Nephron (organoid): ENCODE data around the gene DST.
"Not testable (repeated sequence)": the region's sequence is repeated elsewhere in the genome, so short reads cannot be mapped to it uniquely, and the experiment has no call there.

Experiments
- H3K27ac Mint-ChIP-seq, 3 experiments: 2 replicates each; pipeline ENCODE4 v1.8.0; 2020; ENCODE audit warnings: mixed read lengths in 3 of 3, mild to moderate bottlenecking in 2 of 3, moderate library complexity in 1 of 3
- H3K27me3 Mint-ChIP-seq: 2 replicates; pipeline ENCODE4 v1.8.0; 2021; ENCODE audit warnings: low read depth, mild to moderate bottlenecking, moderate library complexity, mixed read lengths
- H3K36me3 Mint-ChIP-seq: 2 replicates; pipeline ENCODE4 v1.8.0; 2020; ENCODE audit warnings: low read depth, mixed read lengths
- H3K4me1 Mint-ChIP-seq: 2 replicates; pipeline ENCODE4 v1.8.0; 2020; ENCODE audit warnings: mixed read lengths
- H3K4me3 Mint-ChIP-seq, 3 experiments: 2 replicates each; pipeline ENCODE4 v1.8.0; 2020; ENCODE audit warnings: mild to moderate bottlenecking in 3 of 3, mixed read lengths in 3 of 3, moderate library complexity in 2 of 3
- H3K9me3 Mint-ChIP-seq: 2 replicates; pipeline ENCODE4 v1.8.0; 2020; ENCODE audit warnings: mixed read lengths
- TF ChIP-seq, protein P1 (sequence below), 3 experiments: fragments of 200-600 bp; sonication (generic); IDR thresholded peaks; one replicate each; pipeline ENCODE4 v1.5.0; 2021; ENCODE audit warnings: antibody characterized with exemption in 3 of 3; ENCODE audit not compliant: unreplicated experiment in 3 of 3

Gene DST

DNA sequence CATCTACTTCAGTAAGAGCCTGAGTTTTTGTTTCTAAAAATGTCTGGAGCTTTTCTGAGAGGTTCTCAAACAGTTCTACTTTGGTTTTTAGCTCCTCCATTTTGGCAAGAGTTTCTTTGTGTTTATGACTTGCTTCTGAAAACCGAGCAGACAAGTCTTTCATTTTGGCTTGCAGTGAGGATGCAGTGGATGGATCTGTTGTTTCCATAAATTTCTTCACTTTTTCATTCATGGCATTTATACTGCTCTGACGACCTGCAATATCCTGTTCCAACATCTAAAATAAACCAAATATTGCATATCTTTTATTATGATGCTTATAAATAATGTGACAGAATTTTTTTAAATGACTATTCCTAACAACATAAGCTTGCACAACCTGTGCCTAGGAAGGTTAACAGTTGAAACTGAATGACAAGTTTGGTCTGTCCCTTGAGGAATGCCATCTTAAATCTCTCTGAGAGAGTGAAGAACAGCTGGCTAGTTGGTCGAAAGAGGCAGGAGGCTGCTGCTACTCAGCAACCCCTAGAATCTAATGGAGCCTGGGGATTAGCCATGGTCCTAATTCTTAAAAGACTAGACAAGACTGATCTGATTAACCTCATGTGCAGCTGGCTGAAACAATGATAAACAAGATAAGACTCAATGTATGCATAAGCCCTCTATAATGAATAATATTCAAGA lies 69.8 kb downstream of the DST start:
- Mint-ChIP-seq H3K4me3 (no peak overlapping the region), H3K27me3 (no peaks in the 10 kb centered on the region), H3K9me3 (no peaks in the 10 kb centered on the region), H3K4me1 (peaks cover 21% of the 10 kb centered on the region), H3K36me3 (peaks cover 7% of the 10 kb centered on the region), H3K27ac (peak overlapping the region; percentile 67 to 93 (median 91))
- TF ChIP-seq, protein P1, sequence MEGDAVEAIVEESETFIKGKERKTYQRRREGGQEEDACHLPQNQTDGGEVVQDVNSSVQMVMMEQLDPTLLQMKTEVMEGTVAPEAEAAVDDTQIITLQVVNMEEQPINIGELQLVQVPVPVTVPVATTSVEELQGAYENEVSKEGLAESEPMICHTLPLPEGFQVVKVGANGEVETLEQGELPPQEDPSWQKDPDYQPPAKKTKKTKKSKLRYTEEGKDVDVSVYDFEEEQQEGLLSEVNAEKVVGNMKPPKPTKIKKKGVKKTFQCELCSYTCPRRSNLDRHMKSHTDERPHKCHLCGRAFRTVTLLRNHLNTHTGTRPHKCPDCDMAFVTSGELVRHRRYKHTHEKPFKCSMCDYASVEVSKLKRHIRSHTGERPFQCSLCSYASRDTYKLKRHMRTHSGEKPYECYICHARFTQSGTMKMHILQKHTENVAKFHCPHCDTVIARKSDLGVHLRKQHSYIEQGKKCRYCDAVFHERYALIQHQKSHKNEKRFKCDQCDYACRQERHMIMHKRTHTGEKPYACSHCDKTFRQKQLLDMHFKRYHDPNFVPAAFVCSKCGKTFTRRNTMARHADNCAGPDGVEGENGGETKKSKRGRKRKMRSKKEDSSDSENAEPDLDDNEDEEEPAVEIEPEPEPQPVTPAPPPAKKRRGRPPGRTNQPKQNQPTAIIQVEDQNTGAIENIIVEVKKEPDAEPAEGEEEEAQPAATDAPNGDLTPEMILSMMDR (IDR thresholded peaks at IDR 0.05; ENCODE audit: unreplicated experiment in 3 of 3): no peak

DNA sequence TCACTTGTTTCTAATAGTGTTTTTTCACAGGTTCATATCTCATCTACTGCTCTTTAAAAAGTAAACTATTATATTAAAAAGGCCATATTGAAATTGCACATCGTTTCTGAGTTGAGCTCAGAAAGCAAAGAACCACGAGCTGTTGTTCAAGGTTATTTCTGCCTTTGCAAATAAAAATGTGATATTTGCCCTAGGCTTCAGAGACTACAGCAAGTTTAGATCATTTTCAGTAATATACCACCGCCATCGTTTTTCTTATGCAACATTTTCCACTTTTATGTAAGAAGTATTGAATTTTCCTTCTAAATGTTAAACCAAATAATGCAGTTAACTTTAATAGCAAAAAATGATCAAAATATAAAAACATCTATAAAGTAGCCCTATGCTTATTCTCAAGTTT lies 71.1 kb downstream of the DST start:
- H3K9me3 Mint-ChIP-seq: no peaks in the 10 kb centered on the region
- peak overlapping the region in 1 of 3 experiments; percentile 28 for H3K27ac Mint-ChIP-seq
- H3K4me3 Mint-ChIP-seq: no peak overlapping the region
- TF ChIP-seq, protein P1 (IDR thresholded peaks at IDR 0.05; ENCODE audit: unreplicated experiment in 3 of 3): no peak
- H3K4me1 Mint-ChIP-seq: peaks cover 21% of the 10 kb centered on the region
- H3K36me3 Mint-ChIP-seq: peaks cover 8% of the 10 kb centered on the region
- H3K27me3 Mint-ChIP-seq: no peaks in the 10 kb centered on the region

DNA sequence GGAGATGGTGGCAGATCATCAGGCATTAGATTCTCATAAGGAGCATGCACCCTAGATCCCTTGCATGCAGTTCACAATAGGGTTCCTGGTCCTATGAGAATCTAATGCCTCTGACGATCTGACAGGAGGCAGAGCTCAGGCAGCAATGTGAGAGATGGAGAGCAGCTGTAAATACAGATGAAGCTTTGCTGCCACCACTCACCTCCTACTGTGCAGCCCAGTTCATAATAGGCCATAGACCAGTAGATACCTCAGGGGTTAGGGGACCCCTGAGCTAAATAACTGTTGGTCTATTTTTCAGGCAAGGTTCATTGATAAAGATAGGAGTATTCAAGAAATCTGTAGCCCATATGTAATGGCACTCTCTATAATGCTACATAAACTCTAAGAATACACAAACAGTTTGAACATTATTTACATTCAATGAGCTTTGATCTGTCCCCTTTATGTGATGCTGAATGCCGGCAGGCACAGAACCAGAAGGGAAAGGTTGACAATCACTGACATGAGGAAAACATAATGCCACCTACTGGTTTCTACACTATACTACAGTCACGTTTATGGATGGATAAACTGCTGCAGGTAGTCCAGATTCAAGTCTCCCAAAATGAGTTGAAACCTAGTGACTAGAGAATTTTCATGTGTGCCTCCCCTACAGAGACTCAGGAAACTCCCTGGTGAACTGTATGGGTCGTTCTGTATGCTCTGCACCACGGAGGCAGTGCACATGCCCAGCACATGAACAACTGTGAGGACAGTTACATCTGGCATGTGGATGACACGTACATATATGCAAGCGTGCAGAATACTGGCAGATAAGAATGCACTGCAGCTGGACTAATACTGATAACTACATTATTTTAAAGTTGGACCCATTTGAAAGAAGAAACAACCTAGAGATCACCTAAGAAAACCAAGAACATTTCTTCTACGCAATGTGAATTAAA lies 72.0 kb downstream of the DST start:
- Mint-ChIP-seq H3K4me1 (peaks cover 21% of the 10 kb centered on the region), H3K9me3 (peaks cover 2% of the 10 kb centered on the region), H3K4me3 (no peak overlapping the region), H3K27ac (peak overlapping the region in 1 of 3 experiments; percentile 28), H3K36me3 (peaks cover 12% of the 10 kb centered on the region), H3K27me3 (no peaks in the 10 kb centered on the region)
- TF ChIP-seq, protein P1 (IDR thresholded peaks at IDR 0.05; ENCODE audit: unreplicated experiment in 3 of 3): peak; percentile 53 to 57 (median 56)

DNA sequence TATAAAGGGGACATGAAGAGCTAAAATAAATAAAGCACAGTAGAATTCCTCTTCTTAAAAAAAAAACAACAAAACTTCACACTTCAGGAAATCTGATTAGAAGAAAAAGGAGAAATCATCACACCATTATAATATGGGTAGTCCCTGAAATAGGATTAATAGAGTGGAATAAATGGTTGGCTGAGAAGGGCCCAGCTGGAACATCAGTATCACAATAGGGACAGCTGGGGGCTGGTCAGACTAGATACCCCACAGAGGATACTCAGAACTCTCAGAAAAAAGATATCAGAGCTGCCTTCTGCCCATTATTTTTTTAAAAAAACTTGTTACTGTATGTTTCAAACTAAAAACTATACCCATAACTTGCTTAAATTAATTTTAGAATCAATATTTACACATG lies 75.2 kb downstream of the DST start:
- H3K4me1 Mint-ChIP-seq: peaks cover 2% of the 10 kb centered on the region
- H3K36me3 Mint-ChIP-seq: peaks cover 42% of the 10 kb centered on the region
- no peak overlapping the region for H3K27ac Mint-ChIP-seq
- H3K27me3 Mint-ChIP-seq: no peaks in the 10 kb centered on the region
- H3K9me3 Mint-ChIP-seq: peaks cover 24% of the 10 kb centered on the region
- no peak overlapping the region for H3K4me3 Mint-ChIP-seq
- TF ChIP-seq, protein P1 (IDR thresholded peaks at IDR 0.05; ENCODE audit: unreplicated experiment in 3 of 3): no peak

DNA sequence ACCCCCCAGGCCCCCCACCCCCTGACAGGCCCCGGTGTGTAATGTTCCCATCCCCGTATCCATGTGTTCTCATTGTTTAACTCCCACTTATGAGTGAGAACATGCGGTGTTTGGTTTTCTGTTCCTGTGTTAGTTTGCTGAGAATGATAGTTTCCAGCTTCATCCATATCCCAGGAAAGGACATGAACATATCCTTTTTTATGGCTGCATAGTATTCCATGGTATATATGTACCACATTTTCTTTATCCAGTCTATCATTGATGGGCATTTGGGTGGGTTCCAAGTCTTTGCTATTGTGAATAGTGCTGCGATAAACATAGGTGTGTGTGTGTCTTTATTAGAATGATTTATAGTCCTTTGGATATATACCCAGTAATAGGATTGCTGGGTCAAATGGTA lies 80.0 kb downstream of the DST start:
- Mint-ChIP-seq H3K36me3 (peaks cover 48% of the 10 kb centered on the region), H3K9me3 (peaks cover 24% of the 10 kb centered on the region)
- not testable (repeated sequence) for H3K4me3 Mint-ChIP-seq, H3K27me3 Mint-ChIP-seq, H3K27ac Mint-ChIP-seq, H3K4me1 Mint-ChIP-seq

DNA sequence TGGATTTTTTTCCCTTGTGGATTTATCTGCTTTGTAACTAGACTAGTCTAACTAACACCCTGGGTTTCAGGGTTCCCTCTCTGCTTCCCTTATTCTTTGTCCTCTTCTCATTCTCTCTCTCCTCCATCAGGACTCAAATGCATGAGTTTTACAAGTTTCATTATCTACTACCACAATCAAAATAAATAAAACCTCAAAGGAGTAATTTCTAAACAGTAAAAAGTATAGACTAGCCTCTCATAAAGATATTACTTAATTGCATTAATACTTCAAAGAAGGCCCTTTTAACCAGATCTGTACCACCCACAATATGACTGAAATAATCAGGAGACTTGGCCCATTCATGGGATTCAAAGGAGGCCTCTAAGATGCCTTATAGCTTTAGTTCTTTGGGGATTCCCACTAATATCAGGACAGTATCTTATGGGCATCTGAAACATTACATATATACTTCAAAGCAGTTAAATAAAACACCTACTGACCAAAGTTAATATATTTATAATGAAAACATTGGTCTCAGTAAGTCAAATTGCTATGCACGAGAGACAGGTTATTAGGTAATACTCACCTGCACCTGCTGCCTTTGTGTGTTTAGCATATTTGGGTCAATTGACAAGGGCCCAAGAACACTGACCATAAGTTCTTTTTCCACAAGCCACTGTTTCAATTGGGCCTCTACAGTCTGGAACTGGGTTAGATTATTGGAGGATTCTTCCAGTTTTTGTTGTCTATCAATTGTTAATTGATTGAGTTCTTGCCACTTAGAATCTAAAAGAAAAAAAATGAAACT lies 85.7 kb downstream of the DST start:
- Mint-ChIP-seq H3K27ac (peak overlapping the region; percentile 18 to 76 (median 62)), H3K9me3 (no peaks in the 10 kb centered on the region), H3K4me3 (no peak overlapping the region), H3K27me3 (no peaks in the 10 kb centered on the region), H3K4me1 (peaks cover 29% of the 10 kb centered on the region), H3K36me3 (peaks cover 32% of the 10 kb centered on the region)
- TF ChIP-seq, protein P1 (IDR thresholded peaks at IDR 0.05; ENCODE audit: unreplicated experiment in 3 of 3): no peak
